Measurements from ENCODE around the gene PRDM16. TPM values are rescaled to one million over a fixed set of nuclear protein-coding genes. Genes with fewer than 3 reads are reported as not detected.

PRDM16 gene
- total RNA-seq, 1 experiment from 2014 or later = 0.04 TPM

- Histone ChIP-seq H3K4me1 (ENCODE audit: insufficient read depth, low read length) (no peaks in the 10 kb centered on the region), H4K20me1 (ENCODE audit: low read length) (no peaks in the 10 kb centered on the region), H2AFZ (ENCODE audit: low read length) (no peak overlapping the region), H3K79me2 (ENCODE audit: low read length) (no peaks in the 10 kb centered on the region), H3K4me2 (ENCODE audit: low read length) (no peak overlapping the region), H3K27ac (ENCODE audit: low read length) (no peak overlapping the region), H3K9me3 (ENCODE audit: low read length) (no peaks in the 10 kb centered on the region), H3K9me2 (replicated peaks; ENCODE audit: low read length) (no peaks in the 10 kb centered on the region), H3K9ac (ENCODE audit: low read length) (no peak overlapping the region), H3K27me3 (ENCODE audit: low read length) (peaks cover 58% of the 10 kb centered on the region), H3K4me3 (ENCODE audit: low read length) (no peak overlapping the region), H3K36me3 (ENCODE audit: low read depth, low read length) (no peaks in the 10 kb centered on the region), H3F3A (ENCODE audit: low read length, unreplicated experiment) (no peaks in the 10 kb centered on the region)
- intact Hi-C loops (cut with micrococcal nuclease) = no loop called here
- TF ChIP-seq CTCF (conservative IDR thresholded peaks at IDR 0.05; ENCODE audit: low read depth, low read length) = no peak
- TF ChIP-seq EZH2 (IDR thresholded peaks at IDR 0.05; ENCODE audit: low read length, unreplicated experiment) = no peak
- TF ChIP-seq EZH2phosphoT487 (IDR thresholded peaks at IDR 0.05; ENCODE audit: borderline replicate concordance, low read length) = no peak
- no peak for ATAC-seq
- no peak for DNase-seq
- POLR2A ChIA-PET (ENCODE audit: unreplicated experiment) = no interaction called here
- CTCF ChIA-PET = no interaction called here
- no TSS peak for BruUV-seq (replicated peaks)
Measured at GRCh38 chr1:3382326-3383057, 313.5 kb downstream of the PRDM16 start.

DNA sequence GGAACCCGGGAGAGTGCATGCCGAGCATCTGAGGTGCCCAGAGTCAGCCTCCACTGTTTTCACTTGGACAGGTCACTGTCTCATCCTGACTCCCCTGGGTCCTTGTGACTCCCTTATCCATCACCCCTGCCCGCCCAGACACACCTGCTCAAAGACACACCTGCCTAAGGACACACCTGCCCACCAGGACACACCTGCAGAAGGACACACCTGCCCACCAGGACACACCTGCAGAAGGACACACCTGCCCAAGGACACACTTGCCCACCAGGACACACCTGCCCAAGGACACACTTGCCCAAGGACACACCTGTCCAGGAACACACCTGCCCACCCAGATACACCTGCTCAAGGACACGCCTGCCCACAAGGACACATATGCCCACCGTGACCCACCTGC, 314.7 kb downstream of the PRDM16 start:
- Histone ChIP-seq H3K36me3 (ENCODE audit: low read depth, low read length) (no peaks in the 10 kb centered on the region), H3K9me3 (ENCODE audit: low read length) (no peaks in the 10 kb centered on the region), H3K79me2 (ENCODE audit: low read length) (no peaks in the 10 kb centered on the region), H4K20me1 (ENCODE audit: low read length) (no peaks in the 10 kb centered on the region), H3K27me3 (ENCODE audit: low read length) (peaks cover 66% of the 10 kb centered on the region), H3F3A (ENCODE audit: low read length, unreplicated experiment) (no peaks in the 10 kb centered on the region), H3K9me2 (replicated peaks; ENCODE audit: low read length) (no peaks in the 10 kb centered on the region), H3K4me2 (ENCODE audit: low read length) (no peak overlapping the region), H3K4me3 (ENCODE audit: low read length) (no peak overlapping the region), H2AFZ (ENCODE audit: low read length) (no peak overlapping the region), H3K4me1 (ENCODE audit: insufficient read depth, low read length) (no peaks in the 10 kb centered on the region), H3K27ac (ENCODE audit: low read length) (no peak overlapping the region), H3K9ac (ENCODE audit: low read length) (no peak overlapping the region)
- POLR2A ChIA-PET (ENCODE audit: unreplicated experiment) = no interaction called here
- intact Hi-C loops (cut with micrococcal nuclease) = no loop called here
- no peak for DNase-seq
- TF ChIP-seq CTCF (conservative IDR thresholded peaks at IDR 0.05; ENCODE audit: low read depth, low read length) = no peak
- CTCF ChIA-PET = no interaction called here
- BruUV-seq (replicated peaks) = no TSS peak
- no peak for ATAC-seq

DNA sequence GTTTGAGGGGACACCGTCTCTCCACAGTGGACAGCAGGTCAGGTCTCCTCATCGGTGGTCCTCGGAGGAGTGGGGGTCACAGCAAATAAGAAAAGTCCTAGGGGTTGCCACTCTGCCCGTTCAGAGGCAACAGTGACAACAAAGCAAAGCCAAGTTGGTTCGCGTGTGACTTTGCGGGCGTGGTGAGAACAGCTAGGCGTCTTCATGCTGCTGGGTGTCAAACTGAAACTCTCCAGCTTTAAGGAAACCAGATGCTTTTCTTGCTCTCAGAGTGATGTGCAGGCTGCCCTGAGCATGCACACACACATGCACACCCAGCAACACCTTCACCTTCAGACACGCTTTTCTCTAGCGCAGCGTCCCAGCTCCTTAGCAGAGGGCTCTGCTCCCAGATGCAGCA, 315.4 kb downstream of the PRDM16 start:
- ChIA-PET CTCF (no interaction called here), POLR2A (ENCODE audit: unreplicated experiment) (no interaction called here)
- H3K27me3 ChIP-seq (ENCODE audit: low read length) = peaks cover 74% of the 10 kb centered on the region
- no peaks in the 10 kb centered on the region for H3K9me2 ChIP-seq (replicated peaks; ENCODE audit: low read length)
- DNase-seq (no peak), ATAC-seq (peak; percentile 23; the same call in 1 of the 2 replicates)
- no peaks in the 10 kb centered on the region for H3K9me3 ChIP-seq (ENCODE audit: low read length)
- no peak overlapping the region for H2AFZ ChIP-seq (ENCODE audit: low read length)
- BruUV-seq (replicated peaks) = no TSS peak
- H3K4me3 ChIP-seq (ENCODE audit: low read length) = no peak overlapping the region
- H3K4me1 ChIP-seq (ENCODE audit: insufficient read depth, low read length) = no peaks in the 10 kb centered on the region
- intact Hi-C loops (cut with micrococcal nuclease) = no loop called here
- no peaks in the 10 kb centered on the region for H3K36me3 ChIP-seq (ENCODE audit: low read depth, low read length)
- no peaks in the 10 kb centered on the region for H3K79me2 ChIP-seq (ENCODE audit: low read length)
- H3K4me2 ChIP-seq (ENCODE audit: low read length) = no peak overlapping the region
- no peaks in the 10 kb centered on the region for H3F3A ChIP-seq (ENCODE audit: low read length, unreplicated experiment)
- TF ChIP-seq EZH2phosphoT487 (IDR thresholded peaks at IDR 0.05; ENCODE audit: borderline replicate concordance, low read length) (no peak), EZH2 (IDR thresholded peaks at IDR 0.05; ENCODE audit: low read length, unreplicated experiment) (no peak), CTCF (conservative IDR thresholded peaks at IDR 0.05; ENCODE audit: low read depth, low read length) (no peak)
- H3K27ac ChIP-seq (ENCODE audit: low read length) = no peak overlapping the region
- no peaks in the 10 kb centered on the region for H4K20me1 ChIP-seq (ENCODE audit: low read length)
- H3K9ac ChIP-seq (ENCODE audit: low read length) = no peak overlapping the region
